Panc1 (cell line): ENCODE data around the gene THSD7A. TPM values are rescaled to one million over a fixed set of nuclear protein-coding genes. Genes with fewer than 3 reads are reported as not detected.

Experiments used
- ATAC-seq: fragments of 200-7000 bp; cut with Tn5 transposase; 2 replicates; pipeline ENCODE4 v1.9.1; 2020; ENCODE audit warnings: mild to moderate bottlenecking, moderate library complexity
- BruUV-seq: library from RNA; stranded (reverse); fragments of 400-500 nt; replicated peaks from 2 replicates; lab custom pipeline; 2021; lab: Mats Ljungman, UMichigan
- CTCF ChIA-PET: fragments of 300-600 bp; sonication (Branson Sonifier 250); formaldehyde crosslinking; loops from one replicate; lab custom pipeline; 2022; ENCODE audit warnings: antibody characterized with exemption; lab: Charles Lee
- POLR2A ChIA-PET: fragments of 300-600 bp; sonication (Branson Sonifier 250); formaldehyde crosslinking; loops from one replicate; lab custom pipeline; 2022; ENCODE audit warnings: antibody characterized with exemption; lab: Charles Lee
- DNase-seq: peaks from one replicate; pipeline ENCODE4 v3.0.0-alpha.2; 2010; ENCODE audit warnings: low read depth, low spot score
- H3K27ac ChIP-seq: 2 replicates; pipeline ENCODE4 v1.5.1; 2011; ENCODE audit warnings: mild to moderate bottlenecking, low read length, inconsistent platforms
- H3K27me3 ChIP-seq: fragments of 200-500 bp; sonication (Bioruptor generic); 2 replicates; pipeline ENCODE4 v1.6.0; 2014; ENCODE audit warnings: low read length, inconsistent platforms; ENCODE audit not compliant: control insufficient read depth, insufficient read depth
- H3K36me3 ChIP-seq: fragments of 200-500 bp; sonication (Bioruptor generic); 2 replicates; pipeline ENCODE4 v1.5.1; 2014; ENCODE audit warnings: inconsistent platforms, mild to moderate bottlenecking, low read length, moderate library complexity; ENCODE audit not compliant: control insufficient read depth, insufficient read depth
- H3K4me1 ChIP-seq: 2 replicates; pipeline ENCODE4 v1.5.1; 2011; ENCODE audit warnings: inconsistent platforms, mild to moderate bottlenecking, low read length, moderate library complexity; ENCODE audit not compliant: control insufficient read depth, insufficient read depth
- H3K4me3 ChIP-seq, 2 experiments: 2 replicates each; pipeline ENCODE4 v1.5.1; 2011 to 2012; ENCODE audit warnings: low read depth in 2 of 2, low read length in 2 of 2, mild to moderate bottlenecking in 2 of 2, inconsistent platforms in 1 of 2, moderate library complexity in 1 of 2
- H3K9me3 ChIP-seq: fragments of 200-500 bp; sonication (Bioruptor generic); 2 replicates; pipeline ENCODE4 v1.5.1; 2014; ENCODE audit warnings: low read depth, mild to moderate bottlenecking, inconsistent platforms, low read length, moderate library complexity; ENCODE audit not compliant: control insufficient read depth, insufficient read depth
- POLR2AphosphoS5 ChIP-seq: IDR thresholded peaks from 2 replicates; pipeline ENCODE4 v1.6.1; 2012; ENCODE audit warnings: mild to moderate bottlenecking, low read depth, low read length, moderate library complexity
- REST ChIP-seq, 2 experiments: IDR thresholded peaks; 2 replicates each; pipeline ENCODE4 v1.6.1; 2011 to 2012; ENCODE audit warnings: low read depth in 2 of 2, control low read depth in 1 of 2, low read length in 1 of 2, mild to moderate bottlenecking in 1 of 2, moderate library complexity in 1 of 2; ENCODE audit not compliant: insufficient read depth in 1 of 2
- SIN3A ChIP-seq: IDR thresholded peaks from 2 replicates; pipeline ENCODE4 v1.6.1; 2012; ENCODE audit warnings: low read depth, mild to moderate bottlenecking, low read length, moderate library complexity, borderline replicate concordance; ENCODE audit not compliant: insufficient read depth
- TCF7L2 ChIP-seq: IDR thresholded peaks from 2 replicates; pipeline ENCODE4 v1.6.1; 2011; ENCODE audit warnings: mild to moderate bottlenecking, low read depth, low read length, inconsistent platforms
- in situ Hi-C: cut with HindIII; loops from 2 replicates; pipeline ENCODE4 v1.10.0; 2016; ENCODE audit warnings: low sequenced_read_pairs, low pct_unique_long_range_greater_than_20kb
- intact Hi-C: fragments of 100-400 bp; cut with micrococcal nuclease; formaldehyde crosslinking; loops from one replicate; pipeline ENCODE4 v1.10.0; 2022; ENCODE audit not compliant: unreplicated experiment
- total RNA-seq: library from RNA; stranded (reverse); gene quantifications from one replicate; pipeline ENCODE4 v1.2.1, GENCODE V29; 2021; ENCODE audit not compliant: unreplicated experiment
- TF ChIP-seq, protein P1 (sequence below): fragments of 450-650 bp; IDR thresholded peaks from 2 replicates; pipeline ENCODE4 v1.5.1; 2017; ENCODE audit warnings: mild to moderate bottlenecking

Gene THSD7A
- total RNA-seq, 1 experiment from 2014 or later = 38.6 TPM

DNA sequence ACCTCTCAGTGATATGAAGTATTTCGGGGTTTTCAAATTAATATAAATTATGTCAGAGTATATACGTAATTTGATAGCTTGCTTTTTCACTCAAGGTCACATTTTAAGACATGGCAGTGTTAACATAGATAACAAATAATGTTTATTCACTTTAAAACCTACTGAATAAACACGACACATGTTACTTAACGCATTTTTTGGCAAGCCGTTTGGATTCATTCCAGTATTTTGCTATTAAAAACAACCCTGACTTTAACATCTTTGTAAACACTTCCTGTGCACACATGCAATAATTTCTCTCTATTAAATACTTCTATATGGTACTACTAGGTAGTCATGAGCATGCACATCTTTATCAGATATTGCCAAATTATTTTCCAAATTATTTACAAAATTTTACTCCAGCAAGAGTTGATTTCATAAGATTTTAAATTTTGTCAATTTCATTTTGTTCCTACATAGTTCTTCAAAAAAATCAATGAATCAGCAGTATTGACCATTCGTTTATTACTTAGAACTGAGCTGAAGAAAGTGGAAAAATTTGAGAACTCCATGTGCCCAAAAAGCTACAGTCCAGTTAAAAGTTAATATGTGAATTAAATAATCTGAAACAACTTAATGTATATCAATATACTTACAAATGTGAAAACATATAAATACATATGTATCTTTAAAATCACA, 26.8 kb upstream of the THSD7A start:
- peaks cover 3% of the 10 kb centered on the region; the same call in 1 of the 2 replicates for H3K9me3 ChIP-seq
- H3K27me3 ChIP-seq = no peaks in the 10 kb centered on the region
- no peak for ATAC-seq
- CTCF ChIA-PET = no interaction called here
- H3K4me3 ChIP-seq = no peak overlapping the region
- no peaks in the 10 kb centered on the region for H3K36me3 ChIP-seq
- TF ChIP-seq REST (IDR thresholded peaks at IDR 0.05; ENCODE audit: insufficient read depth in 1 of 2, low read depth in 2 of 2, low read length in 1 of 2) = no peak
- TF ChIP-seq TCF7L2 = no peak
- TF ChIP-seq POLR2AphosphoS5 = no peak
- TF ChIP-seq, protein P1, sequence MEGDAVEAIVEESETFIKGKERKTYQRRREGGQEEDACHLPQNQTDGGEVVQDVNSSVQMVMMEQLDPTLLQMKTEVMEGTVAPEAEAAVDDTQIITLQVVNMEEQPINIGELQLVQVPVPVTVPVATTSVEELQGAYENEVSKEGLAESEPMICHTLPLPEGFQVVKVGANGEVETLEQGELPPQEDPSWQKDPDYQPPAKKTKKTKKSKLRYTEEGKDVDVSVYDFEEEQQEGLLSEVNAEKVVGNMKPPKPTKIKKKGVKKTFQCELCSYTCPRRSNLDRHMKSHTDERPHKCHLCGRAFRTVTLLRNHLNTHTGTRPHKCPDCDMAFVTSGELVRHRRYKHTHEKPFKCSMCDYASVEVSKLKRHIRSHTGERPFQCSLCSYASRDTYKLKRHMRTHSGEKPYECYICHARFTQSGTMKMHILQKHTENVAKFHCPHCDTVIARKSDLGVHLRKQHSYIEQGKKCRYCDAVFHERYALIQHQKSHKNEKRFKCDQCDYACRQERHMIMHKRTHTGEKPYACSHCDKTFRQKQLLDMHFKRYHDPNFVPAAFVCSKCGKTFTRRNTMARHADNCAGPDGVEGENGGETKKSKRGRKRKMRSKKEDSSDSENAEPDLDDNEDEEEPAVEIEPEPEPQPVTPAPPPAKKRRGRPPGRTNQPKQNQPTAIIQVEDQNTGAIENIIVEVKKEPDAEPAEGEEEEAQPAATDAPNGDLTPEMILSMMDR = no peak
- no peak for TF ChIP-seq SIN3A
- no peaks in the 10 kb centered on the region for H3K4me1 ChIP-seq
- intact Hi-C loops = no loop called here
- DNase-seq = no peak
- no TSS peak for BruUV-seq
- POLR2A ChIA-PET = no interaction called here
- in situ Hi-C loops = no loop called here
- no peak overlapping the region for H3K27ac ChIP-seq

- Histone ChIP-seq H3K4me3 (no peak overlapping the region), H3K27me3 (no peaks in the 10 kb centered on the region), H3K36me3 (no peaks in the 10 kb centered on the region), H3K9me3 (peaks cover 3% of the 10 kb centered on the region; the same call in 1 of the 2 replicates), H3K4me1 (no peaks in the 10 kb centered on the region), H3K27ac (no peak overlapping the region)
- no peak for TF ChIP-seq POLR2AphosphoS5
- TF ChIP-seq SIN3A = no peak
- TF ChIP-seq, protein P1 = no peak
- TF ChIP-seq TCF7L2 = no peak
- TF ChIP-seq REST (IDR thresholded peaks at IDR 0.05; ENCODE audit: insufficient read depth in 1 of 2, low read depth in 2 of 2, low read length in 1 of 2) = no peak
- no peak for DNase-seq
- CTCF ChIA-PET = interaction anchor here (0.7 kb wide), 1 partner anchor 1276 kb away, joined by 4 read pairs; no protein-coding TSS in a partner anchor
- no TSS peak for BruUV-seq
- in situ Hi-C loops = no loop called here
- POLR2A ChIA-PET = no interaction called here
- intact Hi-C loops = no loop called here
- ATAC-seq = no peak
These were observed 26.0 kb upstream of the THSD7A start for GRCh38 chr7:11858026-11858425.
